Spinal cord (tissue), 10 donors: ENCODE results near the gene NBPF26. TPM values are rescaled to one million over a fixed set of nuclear protein-coding genes. Genes with fewer than 3 reads are reported as not detected.
"Not testable (repeated sequence)": the region's sequence is repeated elsewhere in the genome, so short reads cannot be mapped to it uniquely, and the experiment has no call there.

Experiments
- DNase-seq, 6 donors: peaks; one replicate each; pipeline versions ENCODE4 v3.0.0 to v3.0.0-alpha.2; 2013 to 2015; ENCODE audit warnings: low spot score in 6 of 6, low read depth in 4 of 6
- H3K27ac ChIP-seq: one replicate; pipeline ENCODE4 v1.5.1; 2013; ENCODE audit warnings: low read depth, low read length, control low read depth
- H3K27me3 ChIP-seq: one replicate; pipeline ENCODE4 v1.6.1; 2013; ENCODE audit warnings: low read length; ENCODE audit not compliant: control insufficient read depth, insufficient read depth
- H3K36me3 ChIP-seq: one replicate; pipeline ENCODE4 v1.6.1; 2013; ENCODE audit warnings: low read length; ENCODE audit not compliant: control insufficient read depth, insufficient read depth
- H3K4me1 ChIP-seq: one replicate; pipeline ENCODE4 v1.6.1; 2013; ENCODE audit warnings: low read length; ENCODE audit not compliant: control insufficient read depth, insufficient read depth
- H3K4me3 ChIP-seq: one replicate; pipeline ENCODE4 v1.5.1; 2013; ENCODE audit warnings: low read depth, low read length, control low read depth
- H3K9me3 ChIP-seq: one replicate; pipeline ENCODE4 v1.6.1; 2013; ENCODE audit warnings: low read length; ENCODE audit not compliant: control insufficient read depth, insufficient read depth
- WGBS: methylation state at CpG from one replicate; pipeline ENCODE4 v1.1.5; 2013; ENCODE audit warnings: missing lambda C conversion rate; ENCODE audit not compliant: insufficient coverage; 5-methylcytosine and 5-hydroxymethylcytosine counted together
- polyA plus RNA-seq, 2 donors: library from polyadenylated mRNA; unstranded; fragments of 120-200 nt; gene quantifications; one replicate each; pipeline ENCODE4 v1.2.1, GENCODE V29; 2013; ENCODE audit not compliant: insufficient read length in 2 of 2
- small RNA-seq: library from RNA; depleted of rRNA; stranded (forward); fragments of <200 nt; gene quantifications from one replicate; pipeline ENCODE3, GENCODE V24; 2014; ENCODE audit warnings: low replicate concordance
- total RNA-seq, 2 donors: library from RNA; depleted of rRNA in 1 of 2; stranded (reverse); fragments of 120-200 nt in 1 of 2; fragments of >200 nt in 1 of 2; gene quantifications; one replicate each; pipeline versions ENCODE4 v1.2.3 to v1.2.4, GENCODE V29; 2013 to 2014
- donor health status: healthy.

NBPF26 gene
- total and polyA plus RNA-seq, 4 donors = 8.4 to 41.9 (median 19.6) TPM

DNA sequence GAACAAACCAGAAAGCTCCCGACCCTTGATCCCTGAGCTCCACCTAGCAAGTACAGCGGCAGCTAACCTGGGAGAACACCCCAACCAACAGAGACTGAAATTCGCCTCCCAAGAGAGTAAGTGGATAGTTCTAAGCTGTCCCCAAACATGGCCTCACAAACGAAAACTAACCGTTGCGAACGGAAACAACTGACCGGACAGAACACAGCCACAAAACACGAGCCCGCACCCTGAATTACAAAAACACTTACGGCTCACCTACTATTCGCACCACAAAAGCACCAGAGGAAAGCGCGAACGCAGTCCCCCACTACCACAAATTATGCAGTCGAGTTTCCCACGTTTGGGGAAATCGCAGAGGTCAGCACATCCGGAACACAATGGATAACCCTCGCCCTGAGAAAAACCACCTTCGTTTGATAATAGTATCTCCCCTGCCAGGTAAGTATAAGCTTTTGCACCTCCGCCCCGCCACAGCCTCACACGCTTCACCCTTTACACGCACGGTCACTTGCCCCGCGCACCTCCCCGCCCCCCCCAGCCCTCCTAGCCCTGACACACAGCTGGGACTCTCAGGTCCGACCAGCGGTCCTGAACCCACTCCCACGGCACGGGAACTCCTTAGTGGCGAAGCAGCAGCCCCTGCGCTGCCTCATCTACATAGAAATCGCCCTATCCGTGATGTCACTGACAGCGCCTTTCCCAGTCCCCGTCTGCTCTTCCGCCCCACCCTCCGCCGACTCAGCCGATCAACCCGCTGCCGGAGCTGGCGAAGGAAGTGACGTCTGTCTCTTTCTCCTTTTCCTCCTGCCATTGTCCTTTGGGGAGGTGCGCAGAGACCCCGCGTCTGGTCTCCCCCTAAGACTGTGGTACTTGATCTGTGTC is 127.0 kb downstream of the NBPF26 start:
- peak in 5 of 6 donors; percentile 64 to 94 (median 80) for DNase-seq
- H3K4me3 ChIP-seq = peak overlapping the region; percentile 33

DNA sequence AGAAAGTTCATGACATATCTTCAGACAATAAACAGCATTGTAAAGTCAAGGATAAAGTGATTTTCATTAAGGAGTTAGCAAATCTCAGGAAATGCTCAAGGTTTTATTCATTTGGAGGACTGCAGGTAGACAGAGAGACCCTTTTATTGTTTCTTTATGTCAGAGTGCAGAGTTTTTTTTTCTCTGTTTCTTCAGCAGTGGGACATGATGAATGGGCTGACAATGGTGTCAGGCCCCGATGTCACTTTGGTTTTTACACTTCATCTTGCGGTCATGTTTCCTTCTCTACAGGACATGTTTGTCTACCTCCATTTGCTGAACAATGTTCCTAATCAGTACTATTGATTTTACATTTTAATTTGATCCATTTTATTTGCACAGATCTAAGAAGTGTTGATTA is 134.4 kb downstream of the NBPF26 start:
- WGBS = no CpG with 5 or more reads among the region's 2 CpGs
- not testable (repeated sequence) for H3K9me3 ChIP-seq

More for the DNA sequence above, 127.0 kb downstream of the NBPF26 start:
- H3K36me3 ChIP-seq, H3K4me1 ChIP-seq, H3K9me3 ChIP-seq, H3K27me3 ChIP-seq: not testable (repeated sequence)
- peak overlapping the region; percentile 61 for H3K27ac ChIP-seq
- WGBS = under 1% methylated on average over 38 of the region's 50 CpGs

DNA sequence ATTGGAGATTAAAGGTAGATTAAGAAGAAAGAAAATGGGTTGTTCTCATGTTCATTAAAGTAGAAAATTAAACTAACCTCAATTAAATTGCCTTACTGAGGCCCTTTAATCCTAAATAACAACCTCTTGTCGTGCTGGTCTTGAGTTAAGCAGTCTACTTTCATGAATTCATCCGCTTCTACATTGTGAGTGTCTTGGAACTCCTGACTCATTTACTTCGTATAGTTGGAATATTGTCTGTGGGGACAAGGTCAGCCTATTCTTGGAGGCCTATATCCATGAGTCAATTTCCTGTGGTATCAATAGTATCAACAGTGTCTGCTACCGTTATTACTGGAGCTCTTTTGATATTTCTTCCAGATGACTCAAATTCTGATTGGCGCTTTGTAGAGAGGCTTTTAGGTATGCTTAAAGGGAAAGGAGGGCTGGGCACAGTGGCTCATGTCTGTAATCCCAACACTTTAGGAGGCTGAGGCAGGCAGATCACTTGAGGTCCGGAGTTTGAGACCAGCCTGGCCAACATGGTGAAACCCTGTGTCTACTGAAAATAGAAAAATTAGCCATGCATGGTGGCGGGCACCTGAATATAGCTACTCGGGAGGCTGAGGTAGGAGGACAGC is 136.0 kb downstream of the NBPF26 start:
- no CpG with 5 or more reads among the region's 8 CpGs for WGBS

More for the DNA sequence above, 134.4 kb downstream of the NBPF26 start:
- not testable (repeated sequence) for H3K27ac ChIP-seq, H3K27me3 ChIP-seq, H3K36me3 ChIP-seq, DNase-seq, H3K4me3 ChIP-seq, H3K4me1 ChIP-seq

DNA sequence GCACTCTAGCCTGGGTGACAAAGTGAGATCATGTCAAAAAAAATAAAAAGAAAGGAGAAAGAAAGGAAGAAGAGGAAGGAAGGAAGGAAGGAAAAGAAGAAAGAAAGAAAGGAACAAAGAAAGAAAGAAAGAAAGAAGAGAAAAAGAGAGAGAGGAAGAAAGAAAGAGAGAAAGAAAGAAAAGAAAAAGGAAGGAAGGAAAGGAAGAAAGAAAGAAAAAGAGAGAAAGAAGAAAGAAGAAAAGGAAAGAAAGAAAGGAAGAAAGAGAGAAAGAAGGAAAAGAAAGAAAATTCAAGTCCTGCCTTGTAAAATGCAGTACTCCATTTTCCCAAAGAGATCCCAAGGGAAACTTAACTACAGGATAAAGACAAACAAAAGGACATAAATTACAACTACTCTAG is 154.5 kb downstream of the NBPF26 start:
- H3K27ac ChIP-seq, H3K4me1 ChIP-seq, H3K9me3 ChIP-seq, H3K4me3 ChIP-seq, H3K27me3 ChIP-seq, DNase-seq, H3K36me3 ChIP-seq: not testable (repeated sequence)

More for the DNA sequence above, 136.0 kb downstream of the NBPF26 start:
- H3K27ac ChIP-seq, DNase-seq, H3K36me3 ChIP-seq, H3K9me3 ChIP-seq, H3K27me3 ChIP-seq, H3K4me1 ChIP-seq, H3K4me3 ChIP-seq: not testable (repeated sequence)

DNA sequence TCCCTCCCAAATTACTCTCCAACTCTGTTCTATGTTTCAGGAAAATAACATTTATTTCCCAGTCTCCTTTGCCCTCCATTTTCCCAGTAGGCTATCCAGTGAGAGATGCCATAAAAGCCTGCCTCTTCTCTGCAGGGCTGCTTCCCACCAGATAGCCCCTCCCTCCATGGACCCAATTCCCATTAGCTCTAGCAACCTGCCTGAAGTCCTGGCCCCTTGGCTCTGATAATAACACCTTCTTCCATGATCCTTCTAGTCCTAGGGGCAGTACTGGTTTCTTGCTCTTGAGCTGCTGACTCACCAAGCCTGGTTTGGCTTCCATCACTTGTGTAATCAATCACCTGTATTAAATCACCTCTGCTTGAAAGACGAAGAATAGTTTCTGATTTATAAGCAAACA is 156.3 kb downstream of the NBPF26 start:
- not testable (repeated sequence) for H3K4me3 ChIP-seq, DNase-seq, H3K9me3 ChIP-seq, H3K27ac ChIP-seq, H3K4me1 ChIP-seq, H3K27me3 ChIP-seq, H3K36me3 ChIP-seq
- no CpG with 5 or more reads among the region's 1 CpG for WGBS

DNA sequence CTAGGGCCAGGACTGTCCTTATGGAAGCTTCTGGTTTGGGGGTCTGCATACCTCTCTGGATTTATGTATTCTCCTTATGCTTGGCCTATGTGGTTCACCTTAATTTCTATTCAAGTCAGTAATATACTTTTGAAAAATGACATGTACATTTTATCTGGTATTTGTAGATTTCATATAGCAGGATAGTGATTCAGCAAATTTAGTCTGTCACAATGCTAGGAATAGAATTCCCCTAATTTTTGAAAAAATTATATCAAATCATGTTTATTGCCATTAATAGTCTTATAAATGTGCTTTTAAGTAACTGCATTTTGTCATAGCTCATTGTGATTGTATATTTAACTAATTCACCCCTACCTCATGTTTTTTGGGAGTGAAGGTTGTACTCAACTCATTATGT is 158.2 kb downstream of the NBPF26 start:
- not testable (repeated sequence) for DNase-seq, H3K27ac ChIP-seq, H3K9me3 ChIP-seq, H3K36me3 ChIP-seq, H3K4me1 ChIP-seq, H3K27me3 ChIP-seq, H3K4me3 ChIP-seq

Small RNA genes lying within 50 kb of the gene (small RNA-seq; reads per million reads assigned to genes)
- 2.6 reads per million, percentile 92 among the genes with 10 or more reads in this experiment for gene RNVU1-19

Other genes with a start within 250 kb of the NBPF26 start
- not detected for gene PPIAL4A, start 165.8 kb downstream of the NBPF26 start, total RNA-seq
- not detected for gene PPIAL4A, start 165.8 kb downstream of the NBPF26 start, polyA plus RNA-seq